Measurements from ENCODE around the gene AQP12B. TPM values are rescaled to one million over a fixed set of nuclear protein-coding genes. Genes with fewer than 3 reads are reported as not detected.

The AQP12B gene, protein sequence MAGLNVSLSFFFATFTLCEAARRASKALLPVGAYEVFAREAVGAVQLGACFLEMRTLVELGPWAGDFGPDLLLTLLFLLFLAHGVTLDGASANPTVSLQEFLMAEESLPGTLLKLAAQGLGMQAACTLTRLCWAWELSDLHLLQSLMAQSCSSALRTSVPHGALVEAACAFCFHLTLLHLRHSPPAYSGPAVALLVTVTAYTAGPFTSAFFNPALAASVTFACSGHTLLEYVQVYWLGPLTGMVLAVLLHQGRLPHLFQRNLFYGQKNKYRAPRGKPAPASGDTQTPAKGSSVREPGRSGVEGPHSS
- not detected in 2 replicates for total RNA-seq

GRCh38 chr2:240682431-240683224 lies at the start of gene AQP12B:
AQP12B (minus strand) TSS chr2:240682885; CDS start chr2:240682837, 48 bp downstream.

DNA sequence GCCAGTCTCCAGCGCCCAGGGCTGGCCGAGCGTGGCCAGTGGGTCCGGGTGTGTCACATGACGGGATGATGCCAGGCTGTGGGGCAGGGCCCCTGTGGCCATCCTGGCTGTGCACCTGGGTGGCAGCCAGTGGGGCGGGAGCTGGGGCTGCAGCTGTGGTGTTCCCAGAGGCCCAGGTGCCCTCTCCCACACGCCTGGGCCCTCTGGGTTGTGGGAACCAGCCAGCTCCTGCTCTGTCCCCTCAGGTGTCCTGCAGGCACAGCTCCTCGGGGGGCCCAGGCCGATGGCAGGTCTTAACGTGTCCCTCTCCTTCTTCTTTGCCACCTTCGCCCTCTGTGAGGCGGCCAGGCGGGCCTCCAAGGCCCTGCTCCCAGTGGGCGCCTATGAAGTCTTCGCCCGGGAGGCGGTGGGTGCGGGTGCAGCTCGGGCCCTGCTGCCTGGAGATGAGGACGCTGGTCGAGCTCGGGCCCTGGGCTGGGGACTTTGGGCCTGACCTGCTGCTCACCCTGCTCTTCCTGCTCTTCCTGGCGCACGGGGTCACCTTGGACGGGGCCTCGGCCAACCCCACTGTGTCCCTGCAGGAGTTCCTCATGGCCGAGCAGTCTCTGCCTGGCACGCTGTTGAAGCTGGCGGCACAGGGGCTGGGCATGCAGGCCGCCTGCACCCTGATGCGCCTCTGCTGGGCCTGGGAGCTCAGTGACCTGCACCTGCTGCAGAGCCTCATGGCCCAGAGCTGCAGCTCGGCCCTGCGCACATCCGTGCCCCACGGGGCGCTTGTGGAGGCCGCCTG lies 9.1 kb upstream of the AQP12B start, which contains the start of gene AQP12A:
Gene AQP12A, plus strand, starts transcription at position 236 of the 790 bp plus-strand sequence. Its CDS starts 48 bp downstream, at position 284.

Other genes starting within 250 kb of the AQP12B start
- 52.1 and 57.9 TPM in 2 replicates for gene GPC1, start 247.2 kb downstream of the AQP12B start, total RNA-seq
- 4.8 and 5.8 TPM in 2 replicates for gene ANKMY1, start 124.9 kb downstream of the AQP12B start, total RNA-seq
- 2.0 and 2.1 TPM in 2 replicates for gene DUSP28, start 122.5 kb downstream of the AQP12B start, total RNA-seq
- 7.4 and 8.5 TPM in 2 replicates for gene RNPEPL1, start 114.4 kb downstream of the AQP12B start, total RNA-seq
- gene CAPN10, start 96.2 kb downstream of the AQP12B start, total RNA-seq, result 20.1 TPM in 2 replicates
- 0.28 and 0.74 TPM in 2 replicates for gene GPR35, start 57.4 kb downstream of the AQP12B start, total RNA-seq
- gene AQP12A, start 9.0 kb upstream of the AQP12B start, total RNA-seq, result not detected in 2 replicates
- gene KIF1A, start 137.3 kb upstream of the AQP12B start, total RNA-seq, result not detected in 2 replicates
- 0.14 TPM in 1 of 2 replicates, not detected in the other for gene AGXT, start 185.9 kb upstream of the AQP12B start, total RNA-seq
- not detected in 2 replicates for gene MAB21L4, start 213.3 kb upstream of the AQP12B start, total RNA-seq
- 0.09 and 0.14 TPM in 2 replicates for gene CROCC2, start 223.5 kb upstream of the AQP12B start, total RNA-seq